Upper lobe of left lung (tissue), 6 donors: Measurements from ENCODE around the gene ZNF444. TPM values are rescaled to one million over a fixed set of nuclear protein-coding genes. Genes with fewer than 3 reads are reported as not detected.

Source experiments
- ATAC-seq, 2 donors: fragments of 200-7000 bp; cut with Tn5 transposase; one replicate each; pipeline ENCODE4 v1.9.1; 2022; ENCODE audit warnings: mild to moderate bottlenecking in 2 of 2, moderate library complexity in 2 of 2; ENCODE audit not compliant: low FRiP score in 2 of 2
- DNase-seq, 2 donors: peaks; one replicate each; pipeline ENCODE4 v3.0.0-alpha.2; 2019 to 2020
- H3K27ac ChIP-seq, 4 donors: fragments of 200-600 bp; sonication (generic); one replicate each; pipeline ENCODE4 v1.5.1; 2016 to 2019
- H3K27me3 ChIP-seq, 4 donors: fragments of 200-600 bp; sonication (generic); one replicate each; pipeline ENCODE4 v1.5.1; 2017 to 2019
- H3K36me3 ChIP-seq, 4 donors: fragments of 200-600 bp; sonication (generic); one replicate each; pipeline ENCODE4 v1.5.1; 2016 to 2019
- H3K4me1 ChIP-seq, 4 donors: fragments of 200-600 bp; sonication (generic); one replicate each; pipeline ENCODE4 v1.5.1; 2018 to 2019
- H3K4me3 ChIP-seq, 4 donors: fragments of 200-600 bp; sonication (generic); one replicate each; pipeline ENCODE4 v1.5.1; 2017 to 2019; ENCODE audit warnings: mild to moderate bottlenecking in 2 of 4, moderate library complexity in 1 of 4
- H3K9me3 ChIP-seq, 4 donors: fragments of 200-600 bp; sonication (generic); one replicate each; pipeline ENCODE4 v1.5.1; 2018 to 2019
- CTCF ChIP-seq, 6 experiments: fragments of 450-650 bp in 4 of 6; fragments of 200-600 bp in 2 of 6; sonication (generic) in 2 of 6; IDR thresholded peaks; one replicate each; pipeline ENCODE4 v1.5.1; 2016 to 2019; ENCODE audit warnings: antibody characterized with exemption in 6 of 6
- EP300 ChIP-seq, 4 donors: sonication (generic); formaldehyde crosslinking; IDR thresholded peaks; one replicate each; pipeline ENCODE4 v1.5.1; 2017; ENCODE audit warnings: antibody characterized with exemption in 4 of 4, control low read depth in 2 of 4
- POLR2A ChIP-seq, 4 donors: fragments of 450-650 bp; IDR thresholded peaks; one replicate each; pipeline ENCODE4 v1.5.1; 2016 to 2017; ENCODE audit warnings: antibody characterized with exemption in 4 of 4, mild to moderate bottlenecking in 2 of 4
- POLR2AphosphoS5 ChIP-seq, 2 donors: sonication (generic); formaldehyde crosslinking; IDR thresholded peaks; one replicate each; pipeline ENCODE4 v1.5.1; 2017; ENCODE audit warnings: antibody characterized with exemption in 2 of 2
- WGBS, 2 donors: methylation state at CpG; one replicate each; pipeline ENCODE4 v1.1.5; 2017 to 2018; 5-methylcytosine and 5-hydroxymethylcytosine counted together
- total RNA-seq, 6 donors: library from RNA; depleted of rRNA in 4 of 6; stranded (reverse); fragments of >200 nt in 4 of 6; gene quantifications; one replicate each; pipeline versions ENCODE4 v1.1.0 to v1.2.1, GENCODE V29; 2016 to 2021
- donor health status: DM: no; HTN: no; CAD: no; lungs with moderate emphysema.
- donor health status: DM: no; HTN: yes; CAD: no; lungs with severe emphysema.

The ZNF444 gene
- total RNA-seq, 6 donors from 2014 or later, result 29.2 to 131 (median 61.3) TPM

- DNase-seq, result peak in 1 of 2 donors; percentile 73
- no peak overlapping the region for H3K4me3 ChIP-seq
- H3K27ac ChIP-seq, result peak overlapping the region in 3 of 4 donors; percentile 62 to 69 (median 67)
- H3K4me1 ChIP-seq, result peaks cover 76 to 93% (median 83%) of the 10 kb centered on the region in 4 donors
- no peak for ATAC-seq
- no peaks in the 10 kb centered on the region for H3K27me3 ChIP-seq
- TF ChIP-seq EP300 (IDR thresholded peaks at IDR 0.05) (no peak), POLR2A (IDR thresholded peaks at IDR 0.05) (no peak), POLR2AphosphoS5 (IDR thresholded peaks at IDR 0.05) (no peak), CTCF (IDR thresholded peaks at IDR 0.05) (no peak)
- peaks cover 0 to 6% (median 2%) of the 10 kb centered on the region in 4 donors for H3K36me3 ChIP-seq
- no peaks in the 10 kb centered on the region for H3K9me3 ChIP-seq
- WGBS, 2 donors, result 57 to 72% methylated on average over 19 to 27 of the region's 27 CpGs
Measured at GRCh38 chr19:56107626-56108351, 33.3 kb upstream of the ZNF444 start.

GRCh38 chr19:56108447-56109195 is 32.5 kb upstream of the ZNF444 start:
- TF ChIP-seq POLR2A (IDR thresholded peaks at IDR 0.05), result no peak
- no peak for TF ChIP-seq POLR2AphosphoS5 (IDR thresholded peaks at IDR 0.05)
- no peak for TF ChIP-seq EP300 (IDR thresholded peaks at IDR 0.05)
- TF ChIP-seq CTCF (IDR thresholded peaks at IDR 0.05), result no peak
- WGBS, 2 donors, result 31 to 38% methylated on average over 14 to 24 of the region's 24 CpGs
- peak overlapping the region in 3 of 4 donors; percentile 62 to 69 (median 67) for H3K27ac ChIP-seq
- H3K4me1 ChIP-seq, result peaks cover 83 to 93% (median 89%) of the 10 kb centered on the region in 4 donors
- DNase-seq, result no peak
- peak in 1 of 2 donors; percentile 41 for ATAC-seq
- no peaks in the 10 kb centered on the region for H3K27me3 ChIP-seq
- H3K9me3 ChIP-seq, result no peaks in the 10 kb centered on the region
- no peaks in the 10 kb centered on the region for H3K36me3 ChIP-seq
- H3K4me3 ChIP-seq, result peak overlapping the region in 1 of 4 donors; percentile 14

GRCh38 chr19:56109226-56109625 is 31.9 kb upstream of the ZNF444 start:
- ATAC-seq (no peak), DNase-seq (no peak)
- no peaks in the 10 kb centered on the region for H3K27me3 ChIP-seq
- peak overlapping the region in 1 of 4 donors; percentile 14 for H3K4me3 ChIP-seq
- TF ChIP-seq EP300 (IDR thresholded peaks at IDR 0.05) (no peak), POLR2AphosphoS5 (IDR thresholded peaks at IDR 0.05) (no peak)
- H3K27ac ChIP-seq, result peak overlapping the region in 2 of 4 donors; percentile 21 to 62
- no peaks in the 10 kb centered on the region for H3K36me3 ChIP-seq
- H3K9me3 ChIP-seq, result no peaks in the 10 kb centered on the region
- 41 to 49% methylated on average over 13 of the region's 13 CpGs for WGBS, 2 donors
- H3K4me1 ChIP-seq, result peaks cover 89 to 99% (median 94%) of the 10 kb centered on the region in 4 donors

GRCh38 chr19:56110515-56111448 is 30.3 kb upstream of the ZNF444 start:
- Histone ChIP-seq H3K36me3 (peaks cover 0 to 4% (median 0%) of the 10 kb centered on the region in 4 donors), H3K4me3 (peak overlapping the region in 2 of 4 donors; percentile 6 to 8), H3K4me1 (peaks cover 90 to 100% (median 91%) of the 10 kb centered on the region in 4 donors), H3K9me3 (no peaks in the 10 kb centered on the region), H3K27ac (peak overlapping the region; percentile 71 to 84 (median 82)), H3K27me3 (no peaks in the 10 kb centered on the region)
- TF ChIP-seq POLR2A (IDR thresholded peaks at IDR 0.05) (no peak), EP300 (IDR thresholded peaks at IDR 0.05) (peak in 1 of 4 donors; percentile 16), POLR2AphosphoS5 (IDR thresholded peaks at IDR 0.05) (peak; percentile 36 to 38)
- ATAC-seq, result peak; percentile 34 to 70
- WGBS, 2 donors, result 24 to 32% methylated on average over 9 to 12 of the region's 12 CpGs
- DNase-seq, result peak; percentile 68 to 84

- ATAC-seq, result peak; percentile 74 to 75
- Histone ChIP-seq H3K36me3 (peaks cover 0 to 5% (median 0%) of the 10 kb centered on the region in 4 donors), H3K27me3 (no peaks in the 10 kb centered on the region), H3K9me3 (no peaks in the 10 kb centered on the region), H3K4me3 (no peak overlapping the region), H3K4me1 (peaks cover 80 to 97% (median 82%) of the 10 kb centered on the region in 4 donors), H3K27ac (peak overlapping the region; percentile 71 to 84 (median 82))
- TF ChIP-seq POLR2AphosphoS5 (IDR thresholded peaks at IDR 0.05), result peak; percentile 34 to 37
- no peak for TF ChIP-seq POLR2A (IDR thresholded peaks at IDR 0.05)
- WGBS, 2 donors, result 36 to 80% methylated on average over 4 to 24 of the region's 24 CpGs
- DNase-seq, result peak; percentile 69 to 85
Measured at GRCh38 chr19:56111601-56112312, 29.3 kb upstream of the ZNF444 start.
